Measurements from ENCODE around the gene CDO1. TPM values are rescaled to one million over a fixed set of nuclear protein-coding genes. Genes with fewer than 3 reads are reported as not detected.

The CDO1 gene
- total and polyA plus RNA-seq, 4 experiments from 2014 or later, result 1.1 to 1.4 TPM; not detected in 2

DNA sequence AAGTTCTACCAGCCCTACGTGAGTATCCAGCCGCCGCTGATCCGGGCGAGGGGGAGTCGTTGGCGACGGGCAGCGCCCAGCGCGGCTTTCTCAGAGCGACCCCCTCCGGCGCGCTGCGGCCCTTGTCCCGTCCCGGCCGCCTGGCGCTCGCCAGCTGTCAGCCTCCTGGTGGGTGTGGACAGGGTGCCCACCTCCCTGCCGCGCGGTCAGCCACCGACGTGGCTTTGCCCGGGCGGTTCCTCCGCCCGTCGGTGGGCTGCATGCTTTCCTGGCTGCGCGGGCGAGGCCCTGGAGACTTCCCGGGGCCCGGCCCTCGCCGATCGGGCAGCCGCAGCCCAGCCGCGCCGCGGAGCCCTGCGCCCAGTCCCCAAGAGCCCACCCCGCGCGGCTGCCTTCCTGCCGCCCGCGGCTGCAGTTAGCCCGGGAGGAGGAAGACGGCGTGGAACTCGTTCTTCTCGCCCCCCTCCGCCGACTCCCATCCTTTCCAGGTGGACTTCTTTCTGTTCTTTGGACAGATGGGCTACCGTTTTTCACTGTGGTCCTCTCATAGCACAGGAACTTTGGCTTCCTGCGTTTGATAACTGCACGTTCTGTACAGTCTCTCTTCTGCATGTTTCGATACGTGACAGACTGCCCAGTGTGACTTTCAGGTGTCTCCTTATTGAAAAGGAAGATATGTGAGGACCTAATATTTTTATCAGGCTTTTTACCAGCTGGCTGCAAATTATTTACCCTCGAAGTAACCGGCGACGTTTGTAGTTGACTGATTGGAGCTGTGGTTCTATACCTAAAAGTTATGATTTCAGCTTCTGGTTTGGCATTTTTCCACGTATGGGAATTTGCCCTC is 25.9 kb upstream of the CDO1 start:
- peak overlapping the region; percentile 97 to 99 (median 99) for H3K4me3 Mint-ChIP-seq
- H3K4me1 ChIP-seq (ENCODE audit: insufficient read depth, low read length), result peaks cover 55% of the 10 kb centered on the region
- H3K27me3 Mint-ChIP-seq, result no peaks in the 10 kb centered on the region
- ChIA-PET POLR2A (ENCODE audit: partially characterized antibody) (interaction anchor here (0.7 to 5.8 kb wide), 7 partner anchors 11 to 546 kb away, joined by 4 to 59 read pairs (median 5); partner anchors contain the start of genes COMMD10, FEM1C and TMED7), CTCF (ENCODE audit: partially characterized antibody) (interaction anchor here (1.5 kb wide), 1 partner anchor 208 kb away, joined by 7 read pairs; no protein-coding TSS in a partner anchor)
- peak overlapping the region; percentile 86 to 99 (median 98) for H3K27ac Mint-ChIP-seq
- DNase-seq, result peak in 2 of 5 donors; percentile 30 to 35
- H3K9me3 ChIP-seq (ENCODE audit: control insufficient read depth in 1 of 2, low read length in 2 of 2), result no peaks in the 10 kb centered on the region
- no peaks in the 10 kb centered on the region for H3K36me3 ChIP-seq (ENCODE audit: insufficient read depth, low read length)
- no peaks in the 10 kb centered on the region for H3K27me3 ChIP-seq (ENCODE audit: insufficient read depth, low read length)
- no peaks in the 10 kb centered on the region for H3K9me3 Mint-ChIP-seq
- H3K4me1 Mint-ChIP-seq, result peaks cover 35 to 68% (median 49%) of the 10 kb centered on the region in 4 donors
- H3K4me3 ChIP-seq (ENCODE audit: low read length in 2 of 2), result peak overlapping the region; percentile 79 to 83
- intact Hi-C loops (cut with micrococcal nuclease), result loop anchor here (5.0 kb wide), 1 partner anchor 670 kb away; no protein-coding TSS in a partner anchor
- H3K36me3 Mint-ChIP-seq, result peaks cover 4 to 21% of the 10 kb centered on the region in 2 donors
- H3K27ac ChIP-seq (ENCODE audit: low read depth, low read length), result peak overlapping the region; percentile 93

DNA sequence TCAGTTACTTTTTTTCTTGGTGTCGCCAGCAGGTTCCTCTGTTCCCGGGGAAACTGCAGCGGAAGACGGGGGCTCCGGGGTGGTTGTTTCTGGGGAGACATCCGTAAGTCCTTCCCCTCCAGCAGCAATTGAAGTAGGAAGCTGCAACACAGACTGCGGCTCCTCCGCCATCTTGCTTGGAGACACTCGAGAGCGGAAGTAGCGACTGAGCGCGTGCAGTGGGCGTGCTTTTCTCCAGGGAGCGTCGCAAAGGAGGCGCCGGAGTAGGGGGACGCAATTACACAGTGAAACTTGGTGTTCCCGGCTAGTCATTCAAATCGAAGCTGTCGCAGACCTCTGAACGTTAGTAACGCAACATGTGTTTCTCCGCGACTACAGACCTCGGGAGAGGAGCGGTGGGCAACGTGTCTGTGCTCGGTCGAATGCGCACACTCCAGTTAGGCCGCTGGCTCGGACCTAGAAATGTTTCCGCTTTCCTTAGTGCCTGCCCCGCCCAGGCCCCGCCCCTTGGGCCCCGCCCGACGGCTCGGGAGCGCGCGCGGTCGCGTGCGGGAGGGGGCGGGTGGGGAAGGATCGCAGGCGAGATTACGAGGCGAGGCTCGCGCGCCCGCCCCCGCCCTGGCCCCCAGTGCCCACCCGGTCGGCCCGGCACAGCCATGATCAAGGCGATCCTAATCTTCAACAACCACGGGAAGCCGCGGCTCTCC is 25.1 kb upstream of the CDO1 start, which contains the start of the genes AP3S1 and ATG12:
TSS of gene AP3S1 (plus strand) at position 554 of the 707 bp plus-strand sequence. CDS start at position 657, 103 bp downstream.
TSS of gene ATG12 (minus strand) at position 184 of the 707 bp plus-strand sequence. CDS start at position 171, 13 bp downstream.
- Mint-ChIP-seq H3K4me3 (peak within 1 kb of the TSS; percentile 97 to 99 (median 99)), H3K9me3 (no peaks in the 10 kb centered on the region), H3K27ac (peak within 1 kb of the TSS; percentile 99 to 100 (median 100)), H3K27me3 (no peaks in the 10 kb centered on the region), H3K36me3 (peaks cover 5 to 27% of the 10 kb centered on the region in 2 donors), H3K4me1 (peaks cover 33 to 74% (median 52%) of the 10 kb centered on the region in 4 donors)
- intact Hi-C loops (cut with micrococcal nuclease), result loop anchor here (1.0 to 5.0 kb wide), 6 partner anchors 215 to 669 kb away; partner anchors contain the start of genes CCDC112, COMMD10, FEM1C and PGGT1B
- peak; percentile 92 to 95 (median 94) for DNase-seq
- Histone ChIP-seq H3K9me3 (ENCODE audit: control insufficient read depth in 1 of 2, low read length in 2 of 2) (no peaks in the 10 kb centered on the region), H3K36me3 (ENCODE audit: insufficient read depth, low read length) (peaks cover 7% of the 10 kb centered on the region), H3K4me3 (ENCODE audit: low read length in 2 of 2) (peak within 1 kb of the TSS; percentile 79 to 91), H3K27ac (ENCODE audit: low read depth, low read length) (peak within 1 kb of the TSS; percentile 93), H3K4me1 (ENCODE audit: insufficient read depth, low read length) (peaks cover 55% of the 10 kb centered on the region), H3K27me3 (ENCODE audit: insufficient read depth, low read length) (no peaks in the 10 kb centered on the region)
- POLR2A ChIA-PET (ENCODE audit: partially characterized antibody), result interaction anchor here (0.6 to 5.8 kb wide), 9 partner anchors 10 to 546 kb away, joined by 3 to 59 read pairs (median 4); partner anchors contain the start of genes COMMD10, FEM1C and TMED7
- CTCF ChIA-PET (ENCODE audit: partially characterized antibody), result interaction anchor here (0.6 to 3.4 kb wide), 4 partner anchors 9 to 206 kb away, joined by 3 to 14 read pairs (median 4); no protein-coding TSS in a partner anchor

GRCh38 chr5:115840873-115841272 is 24.4 kb upstream of the CDO1 start:
- peaks cover 36 to 74% (median 55%) of the 10 kb centered on the region in 4 donors for H3K4me1 Mint-ChIP-seq
- H3K27ac Mint-ChIP-seq, result peak overlapping the region; percentile 99 to 100 (median 100)
- POLR2A ChIA-PET (ENCODE audit: partially characterized antibody), result interaction anchor here (1.0 to 5.8 kb wide), 5 partner anchors 13 to 297 kb away, joined by 3 to 59 read pairs (median 9); partner anchors contain the start of genes COMMD10, FEM1C and TMED7
- H3K27me3 Mint-ChIP-seq, result no peaks in the 10 kb centered on the region
- H3K27me3 ChIP-seq (ENCODE audit: insufficient read depth, low read length), result no peaks in the 10 kb centered on the region
- CTCF ChIA-PET (ENCODE audit: partially characterized antibody), result interaction anchor here (0.6 to 3.4 kb wide), 10 partner anchors 8 to 532 kb away, joined by 3 to 14 read pairs (median 4); no protein-coding TSS in a partner anchor
- peaks cover 55% of the 10 kb centered on the region for H3K4me1 ChIP-seq (ENCODE audit: insufficient read depth, low read length)
- no peak for DNase-seq
- no peaks in the 10 kb centered on the region for H3K9me3 ChIP-seq (ENCODE audit: control insufficient read depth in 1 of 2, low read length in 2 of 2)
- intact Hi-C loops (cut with micrococcal nuclease), result loop anchor here (1.0 to 5.0 kb wide), 6 partner anchors 215 to 669 kb away; partner anchors contain the start of genes CCDC112, COMMD10, FEM1C and PGGT1B
- H3K9me3 Mint-ChIP-seq, result no peaks in the 10 kb centered on the region
- peaks cover 12% of the 10 kb centered on the region for H3K36me3 ChIP-seq (ENCODE audit: insufficient read depth, low read length)
- peaks cover 9 to 34% of the 10 kb centered on the region in 2 donors for H3K36me3 Mint-ChIP-seq
- H3K4me3 ChIP-seq (ENCODE audit: low read length in 2 of 2), result peak overlapping the region; percentile 79 to 91
- peak overlapping the region; percentile 97 to 99 (median 98) for H3K4me3 Mint-ChIP-seq
- peak overlapping the region; percentile 93 for H3K27ac ChIP-seq (ENCODE audit: low read depth, low read length)

- H3K4me1 Mint-ChIP-seq, result peaks cover 34 to 66% (median 48%) of the 10 kb centered on the region in 4 donors
Measured at GRCh38 chr5:115838885-115839518, 22.5 kb upstream of the CDO1 start.

GRCh38 chr5:115835481-115835880 is 19.0 kb upstream of the CDO1 start:
- CTCF ChIA-PET (ENCODE audit: partially characterized antibody), result no interaction called here
- H3K27ac Mint-ChIP-seq, result peak overlapping the region in 3 of 7 donors; percentile 42 to 60 (median 47)
- intact Hi-C loops (cut with micrococcal nuclease), result loop anchor here (5.0 kb wide), 1 partner anchor 232 kb away; no protein-coding TSS in a partner anchor
- H3K9me3 Mint-ChIP-seq, result no peaks in the 10 kb centered on the region
- no peak for DNase-seq
- no peaks in the 10 kb centered on the region for H3K27me3 Mint-ChIP-seq
- Histone ChIP-seq H3K36me3 (ENCODE audit: insufficient read depth, low read length) (peaks cover 37% of the 10 kb centered on the region), H3K27me3 (ENCODE audit: insufficient read depth, low read length) (no peaks in the 10 kb centered on the region), H3K27ac (ENCODE audit: low read depth, low read length) (no peak overlapping the region), H3K4me3 (ENCODE audit: low read length in 2 of 2) (no peak overlapping the region), H3K4me1 (ENCODE audit: insufficient read depth, low read length) (peaks cover 27% of the 10 kb centered on the region), H3K9me3 (ENCODE audit: control insufficient read depth in 1 of 2, low read length in 2 of 2) (no peaks in the 10 kb centered on the region)
- peaks cover 30 to 47% (median 37%) of the 10 kb centered on the region in 4 donors for H3K4me1 Mint-ChIP-seq
- H3K36me3 Mint-ChIP-seq, result peaks cover 45 to 61% of the 10 kb centered on the region in 2 donors
- POLR2A ChIA-PET (ENCODE audit: partially characterized antibody), result no interaction called here
- no peak overlapping the region for H3K4me3 Mint-ChIP-seq

More at GRCh38 chr5:115838885-115839518, 22.5 kb upstream of the CDO1 start:
- Histone ChIP-seq H3K4me3 (ENCODE audit: low read length in 2 of 2) (peak overlapping the region in 1 of 2 donors; percentile 14), H3K9me3 (ENCODE audit: control insufficient read depth in 1 of 2, low read length in 2 of 2) (no peaks in the 10 kb centered on the region), H3K36me3 (ENCODE audit: insufficient read depth, low read length) (peaks cover 30% of the 10 kb centered on the region), H3K27ac (ENCODE audit: low read depth, low read length) (peak overlapping the region; percentile 21), H3K27me3 (ENCODE audit: insufficient read depth, low read length) (no peaks in the 10 kb centered on the region), H3K4me1 (ENCODE audit: insufficient read depth, low read length) (peaks cover 47% of the 10 kb centered on the region)
- intact Hi-C loops (cut with micrococcal nuclease), result loop anchor here (1.0 to 5.0 kb wide), 4 partner anchors 8 to 529 kb away; no protein-coding TSS in a partner anchor
- peak; percentile 43 to 76 (median 72) for DNase-seq
- POLR2A ChIA-PET (ENCODE audit: partially characterized antibody), result interaction anchor here (0.6 to 5.8 kb wide), 3 partner anchors 205 to 223 kb away, joined by 3 to 59 read pairs (median 4); partner anchors contain the start of gene TMED7
- peak overlapping the region; percentile 80 to 100 (median 91) for H3K27ac Mint-ChIP-seq
- CTCF ChIA-PET (ENCODE audit: partially characterized antibody), result interaction anchor here (0.7 to 3.4 kb wide), 11 partner anchors 8 to 572 kb away, joined by 3 to 14 read pairs (median 4); no protein-coding TSS in a partner anchor
- H3K9me3 Mint-ChIP-seq, result no peaks in the 10 kb centered on the region
- H3K4me3 Mint-ChIP-seq, result peak overlapping the region; percentile 72 to 99 (median 98)
- H3K36me3 Mint-ChIP-seq, result peaks cover 26 to 51% of the 10 kb centered on the region in 2 donors
- H3K27me3 Mint-ChIP-seq, result no peaks in the 10 kb centered on the region

Data from CD4-positive, alpha-beta memory T cell (primary cell).